HPDE6-E6E7 (cell line): Measurements from ENCODE around the gene VDAC1.
"Not testable (repeated sequence)": the region's sequence is repeated elsewhere in the genome, so short reads cannot be mapped to it uniquely, and the experiment has no call there.

Source experiments
- DNase-seq: peaks from one replicate; pipeline ENCODE4 v3.0.0; 2011; ENCODE audit warnings: missing footprints; ENCODE audit errors: extremely low spot score

Gene VDAC1

GRCh38 chr5:133967698-133968203 is 37.0 kb downstream of the VDAC1 start:
- DNase-seq = peak; percentile 33

- no peak for DNase-seq
These were observed 37.7 kb downstream of the VDAC1 start for GRCh38 chr5:133967124-133967523.

GRCh38 chr5:133966090-133966489 is 38.7 kb downstream of the VDAC1 start:
- DNase-seq = no peak

GRCh38 chr5:133963493-133964128 is 41.2 kb downstream of the VDAC1 start:
- no peak for DNase-seq

GRCh38 chr5:133962801-133963476 is 41.8 kb downstream of the VDAC1 start:
- no peak for DNase-seq

- no peak for DNase-seq
These were observed 42.6 kb downstream of the VDAC1 start for GRCh38 chr5:133962131-133962530.

GRCh38 chr5:133959643-133960042 is 45.1 kb downstream of the VDAC1 start:
- no peak for DNase-seq

GRCh38 chr5:133957591-133957990 is 47.2 kb downstream of the VDAC1 start:
- no peak for DNase-seq

- DNase-seq = no peak
These were observed 47.7 kb downstream of the VDAC1 start for GRCh38 chr5:133957080-133957479.

GRCh38 chr5:133956196-133956595 is 48.6 kb downstream of the VDAC1 start:
- not testable (repeated sequence) for DNase-seq

GRCh38 chr5:133953568-133954145 is 51.1 kb downstream of the VDAC1 start:
- DNase-seq = no peak

GRCh38 chr5:133952729-133953567 is 51.8 kb downstream of the VDAC1 start:
- no peak for DNase-seq

GRCh38 chr5:133950821-133951612 is 53.8 kb downstream of the VDAC1 start:
- DNase-seq = no peak

- DNase-seq = no peak
These were observed 56.1 kb downstream of the VDAC1 start for GRCh38 chr5:133948721-133949120.

- no peak for DNase-seq
These were observed 57.3 kb downstream of the VDAC1 start for GRCh38 chr5:133947431-133947841.

GRCh38 chr5:133945568-133945967 is 59.2 kb downstream of the VDAC1 start:
- DNase-seq = no peak

- DNase-seq = peak; percentile 65
These were observed 60.3 kb downstream of the VDAC1 start for GRCh38 chr5:133944263-133945185.

GRCh38 chr5:133943475-133943817 is 61.3 kb downstream of the VDAC1 start:
- no peak for DNase-seq

- no peak for DNase-seq
These were observed 61.9 kb downstream of the VDAC1 start for GRCh38 chr5:133942614-133943474.
